DLD1 (cell line): Measurements from ENCODE around the gene MGMT.

Experiments
- in situ Hi-C: cut with HindIII; loops from 2 replicates; pipeline ENCODE4 v1.10.0; 2017; ENCODE audit warnings: low sequenced_read_pairs

MGMT gene

GRCh38 chr10:129704786-129705525, 237.9 kb downstream of the MGMT start:
- in situ Hi-C loops: no loop called here

DNA sequence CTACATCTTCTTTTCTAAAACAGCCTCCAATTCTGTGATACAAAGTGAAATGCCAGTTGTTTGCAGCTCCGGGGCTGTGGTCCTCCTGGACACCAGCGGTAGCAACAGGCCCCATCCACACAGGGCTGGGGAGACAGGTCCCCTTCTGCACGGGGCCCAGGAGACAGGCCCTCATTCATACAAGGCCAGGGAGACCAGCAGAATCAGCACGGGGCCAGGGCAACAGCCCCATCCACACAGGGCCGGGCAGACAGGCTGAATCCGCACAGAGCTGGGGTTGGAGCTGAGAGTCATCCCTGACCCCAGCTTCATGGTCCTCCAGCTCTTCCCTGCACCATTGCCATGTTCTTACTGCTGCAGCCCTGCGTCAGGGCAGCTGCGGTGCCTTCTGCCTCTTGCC, 238.6 kb downstream of the MGMT start:
- in situ Hi-C loops: no loop called here

DNA sequence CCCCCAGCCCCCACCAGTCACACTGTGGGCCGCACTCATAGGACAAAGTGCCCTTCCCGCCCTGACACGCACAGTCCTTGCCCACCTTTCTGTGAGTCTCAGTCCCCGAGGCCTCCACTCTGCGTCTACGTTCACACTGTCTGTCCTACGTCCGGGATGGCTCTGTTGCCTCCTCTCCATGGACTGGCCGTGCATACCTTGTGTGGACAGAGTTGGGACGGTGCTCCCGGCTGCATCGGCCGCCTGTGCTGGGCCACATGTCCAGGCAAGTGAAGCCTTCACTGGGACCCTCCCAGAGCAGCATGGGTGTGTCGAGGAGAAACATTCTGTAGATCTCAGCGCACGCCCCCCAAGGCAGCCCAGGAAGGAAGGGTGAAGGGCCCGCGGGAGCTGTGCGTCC, 239.0 kb downstream of the MGMT start:
- in situ Hi-C loops: no loop called here

GRCh38 chr10:129706523-129706922, 239.5 kb downstream of the MGMT start:
- in situ Hi-C loops: no loop called here

DNA sequence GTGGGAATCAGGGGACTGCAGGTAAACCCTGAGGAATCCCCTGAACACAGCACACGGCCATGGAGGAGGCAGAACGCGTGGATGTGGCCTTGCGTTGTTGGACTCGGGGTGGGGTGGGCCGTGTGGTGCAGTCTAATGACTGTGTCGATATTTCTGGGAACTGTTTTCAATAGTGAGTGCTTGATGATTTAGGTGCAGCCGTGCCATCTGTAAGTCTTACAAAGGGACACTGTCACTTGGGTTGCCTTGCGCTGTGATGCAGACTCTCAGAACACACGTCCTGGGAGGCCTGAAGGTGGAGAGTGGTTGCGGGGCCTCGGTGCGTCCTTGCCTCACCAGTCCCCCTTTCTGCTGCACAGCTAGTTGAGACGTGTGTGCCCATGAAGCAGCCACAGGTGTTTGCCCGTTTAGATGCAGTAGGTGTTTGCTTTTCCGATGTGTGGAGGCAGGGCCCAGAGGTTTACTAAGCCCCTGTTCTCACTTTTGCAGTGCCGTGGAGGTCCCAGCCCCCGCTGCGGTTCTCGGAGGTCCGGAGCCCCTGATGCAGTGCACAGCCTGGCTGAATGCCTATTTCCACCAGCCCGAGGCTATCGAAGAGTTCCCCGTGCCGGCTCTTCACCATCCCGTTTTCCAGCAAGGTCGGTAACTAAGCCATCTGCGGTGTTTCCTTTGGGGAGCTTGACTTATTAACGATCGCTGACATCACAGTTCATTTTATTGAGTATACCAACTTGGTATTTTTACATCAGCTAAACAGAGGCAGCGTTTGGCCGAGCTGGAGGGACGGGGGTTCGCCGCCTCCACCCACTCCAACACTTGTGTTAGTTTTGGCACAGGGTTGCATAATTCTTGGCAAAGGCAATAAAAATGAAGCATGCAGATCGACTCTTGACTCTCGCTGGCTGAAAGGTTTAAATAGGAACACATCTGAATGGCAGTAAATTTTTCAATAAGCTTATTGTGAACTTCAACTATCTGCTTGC, 240.7 kb downstream of the MGMT start:
- in situ Hi-C loops: no loop called here

DNA sequence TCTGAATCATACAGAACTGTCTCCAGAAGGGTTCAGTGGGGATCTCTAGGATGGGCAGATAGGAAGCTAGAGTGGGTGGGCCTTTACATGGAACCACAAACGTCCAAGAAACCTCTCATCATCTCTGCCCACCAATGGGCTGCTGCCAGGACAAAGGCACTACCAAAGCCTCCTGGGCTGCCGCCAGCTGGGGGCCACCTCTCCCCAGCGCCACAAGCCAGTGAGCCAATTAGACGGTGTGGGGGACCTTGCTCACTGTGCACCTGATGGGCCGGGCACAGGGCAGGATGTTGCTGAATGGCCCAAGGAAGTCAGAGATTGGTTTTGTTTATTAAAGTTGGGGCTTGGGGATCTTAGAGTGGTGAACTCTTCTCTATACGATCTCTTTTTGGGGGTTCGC, 242.1 kb downstream of the MGMT start:
- in situ Hi-C loops: no loop called here

DNA sequence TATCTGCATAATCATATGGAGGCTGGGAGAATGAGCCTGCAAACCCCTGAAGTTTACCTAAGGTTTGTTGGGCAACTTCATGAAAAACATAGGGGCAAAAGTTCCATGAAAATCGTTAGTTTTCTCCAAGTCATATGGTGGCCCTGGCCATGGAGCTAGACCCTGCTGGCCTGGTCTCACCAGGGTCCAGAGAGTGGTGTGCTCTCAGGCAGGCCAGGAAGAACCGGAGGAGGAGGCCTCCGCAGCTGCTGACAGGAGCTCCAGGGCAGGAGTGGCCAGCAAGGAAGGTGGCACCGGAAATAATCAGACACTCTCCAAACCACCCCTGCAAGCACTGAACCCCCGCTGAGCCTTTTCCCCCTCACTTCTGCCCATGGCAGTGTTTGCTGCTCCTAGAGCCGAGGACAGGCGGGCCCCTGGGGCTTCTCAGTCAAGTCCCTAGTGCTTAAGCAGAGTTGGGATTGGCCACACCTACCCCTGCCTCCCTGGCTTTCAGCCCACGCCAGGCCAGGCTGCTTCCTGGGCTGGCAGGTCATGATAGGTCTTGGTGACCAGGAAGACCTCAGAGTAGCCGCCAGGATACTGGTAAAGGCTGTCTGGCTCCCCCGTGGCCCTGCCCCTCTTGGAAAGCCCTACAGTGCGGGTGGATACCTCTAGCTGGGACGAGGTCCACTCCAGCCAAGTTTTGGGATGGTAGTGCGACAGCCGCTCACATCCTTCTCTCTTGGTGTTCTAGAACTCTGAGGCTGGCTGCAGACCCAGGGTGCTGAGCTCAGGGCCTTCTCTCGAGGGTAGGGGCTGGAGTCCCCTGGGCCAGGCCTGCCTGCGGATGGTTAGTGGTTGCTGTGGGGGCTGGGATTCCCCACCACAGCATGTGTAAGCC, 242.8 kb downstream of the MGMT start:
- in situ Hi-C loops: no loop called here

DNA sequence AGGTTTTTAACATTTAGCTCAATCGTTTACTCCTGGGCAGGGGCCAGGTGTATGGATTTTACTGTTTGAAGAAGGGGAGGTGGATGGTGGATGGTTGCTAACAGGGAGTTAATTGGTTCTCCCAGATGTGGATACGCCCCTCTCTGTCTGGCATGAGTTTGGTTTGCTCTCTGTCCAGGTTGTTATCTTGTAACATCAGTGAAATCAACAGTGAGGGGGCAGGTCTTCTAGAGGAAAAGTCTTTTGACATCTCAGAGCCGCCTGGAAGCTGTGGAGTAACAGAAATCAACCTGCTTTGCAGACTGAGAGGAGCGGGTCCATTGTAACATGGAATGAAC, 243.4 kb downstream of the MGMT start:
- in situ Hi-C loops: no loop called here

DNA sequence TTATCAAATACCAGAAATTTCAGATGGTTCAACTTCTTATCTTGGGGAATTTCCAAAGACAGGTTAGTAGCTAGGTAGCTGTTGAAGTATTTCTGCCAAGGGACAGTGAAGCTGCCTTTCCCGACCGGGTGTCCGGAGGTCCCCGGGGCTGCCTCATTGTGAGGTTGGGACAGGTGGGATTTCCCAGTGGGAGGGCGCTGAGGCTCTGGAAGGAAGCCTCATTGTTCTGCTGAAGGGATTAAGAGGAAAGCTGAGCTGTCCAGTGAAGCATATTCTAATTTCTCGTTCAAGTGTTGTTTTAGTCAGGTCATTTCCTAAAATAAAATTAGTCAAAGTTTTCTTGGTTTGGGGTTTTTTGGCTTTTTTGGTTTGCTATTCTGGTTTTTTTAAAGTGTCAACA, 244.2 kb downstream of the MGMT start:
- in situ Hi-C loops: no loop called here

DNA sequence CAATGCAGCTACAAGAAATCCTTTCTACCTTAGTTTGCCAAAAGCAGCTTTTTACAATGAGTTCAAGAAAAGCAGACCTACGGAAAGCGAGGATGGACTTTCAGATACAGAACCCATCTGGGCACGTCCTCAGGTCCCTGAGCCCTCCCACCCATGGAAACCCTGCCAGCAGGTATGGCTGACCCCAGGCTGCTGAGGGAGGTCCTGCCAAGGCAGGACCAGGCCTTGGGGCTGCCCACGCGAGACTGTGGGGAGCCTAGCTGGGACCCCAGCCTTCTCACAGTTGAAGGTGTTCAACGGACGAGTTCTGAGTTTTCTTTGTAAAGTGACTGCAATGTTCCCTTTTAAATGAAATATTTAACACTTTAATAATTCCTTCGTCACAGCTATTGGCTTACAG, 245.0 kb downstream of the MGMT start:
- in situ Hi-C loops: no loop called here

DNA sequence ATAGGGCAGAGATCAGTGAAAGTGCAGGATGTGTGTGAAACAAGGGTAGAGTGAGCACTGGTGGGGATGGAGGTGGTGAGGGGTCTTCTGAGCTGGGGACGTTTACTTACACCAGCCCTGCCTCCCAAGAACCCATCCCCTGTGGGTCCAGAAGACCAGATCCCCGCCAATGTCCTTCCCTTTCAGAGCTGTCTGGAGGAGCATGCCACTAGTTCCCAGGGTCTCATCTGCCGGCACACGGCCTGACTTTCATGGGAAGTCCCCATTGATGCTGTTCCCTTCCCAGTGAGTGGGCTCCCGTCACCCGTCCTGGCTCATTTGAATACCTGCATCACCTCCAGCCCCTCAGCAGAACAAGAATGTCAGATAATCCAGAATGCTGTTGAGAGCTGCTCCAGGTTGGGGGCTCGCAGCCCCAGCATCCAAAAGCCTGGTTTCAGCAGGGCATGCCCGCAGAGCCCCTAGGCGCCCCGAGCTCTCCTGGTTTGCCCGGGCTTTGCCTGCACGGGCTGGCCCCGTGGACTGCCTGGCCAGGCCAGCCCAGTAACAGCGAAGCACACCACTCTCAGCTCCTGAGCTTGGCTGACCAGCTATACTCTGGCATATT, 246.7 kb downstream of the MGMT start:
- in situ Hi-C loops: no loop called here

GRCh38 chr10:129715805-129716204, 248.8 kb downstream of the MGMT start:
- in situ Hi-C loops: no loop called here

GRCh38 chr10:129716211-129716681, 249.2 kb downstream of the MGMT start:
- in situ Hi-C loops: no loop called here

DNA sequence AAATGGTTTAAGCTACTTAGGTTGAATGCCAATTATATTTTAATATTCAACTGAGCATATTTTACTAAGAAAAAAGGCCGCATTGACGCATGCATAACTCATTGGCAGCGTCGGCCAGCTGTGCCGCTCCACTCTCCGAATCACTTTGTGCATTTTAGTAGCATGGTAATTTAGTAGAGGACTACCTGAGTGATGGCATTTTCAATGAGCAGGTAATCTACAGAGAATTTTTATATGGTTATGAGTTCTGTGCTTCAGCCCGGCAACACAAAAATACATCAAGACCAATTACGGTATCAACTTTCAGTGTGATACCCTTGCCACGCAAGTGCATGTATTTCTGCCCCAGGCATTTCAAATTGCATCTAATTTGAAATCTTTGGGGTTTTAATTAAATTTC, 249.8 kb downstream of the MGMT start:
- in situ Hi-C loops: no loop called here

- in situ Hi-C loops: no loop called here
Observed at GRCh38 chr10:129717816-129718547, 250.9 kb downstream of the MGMT start.

DNA sequence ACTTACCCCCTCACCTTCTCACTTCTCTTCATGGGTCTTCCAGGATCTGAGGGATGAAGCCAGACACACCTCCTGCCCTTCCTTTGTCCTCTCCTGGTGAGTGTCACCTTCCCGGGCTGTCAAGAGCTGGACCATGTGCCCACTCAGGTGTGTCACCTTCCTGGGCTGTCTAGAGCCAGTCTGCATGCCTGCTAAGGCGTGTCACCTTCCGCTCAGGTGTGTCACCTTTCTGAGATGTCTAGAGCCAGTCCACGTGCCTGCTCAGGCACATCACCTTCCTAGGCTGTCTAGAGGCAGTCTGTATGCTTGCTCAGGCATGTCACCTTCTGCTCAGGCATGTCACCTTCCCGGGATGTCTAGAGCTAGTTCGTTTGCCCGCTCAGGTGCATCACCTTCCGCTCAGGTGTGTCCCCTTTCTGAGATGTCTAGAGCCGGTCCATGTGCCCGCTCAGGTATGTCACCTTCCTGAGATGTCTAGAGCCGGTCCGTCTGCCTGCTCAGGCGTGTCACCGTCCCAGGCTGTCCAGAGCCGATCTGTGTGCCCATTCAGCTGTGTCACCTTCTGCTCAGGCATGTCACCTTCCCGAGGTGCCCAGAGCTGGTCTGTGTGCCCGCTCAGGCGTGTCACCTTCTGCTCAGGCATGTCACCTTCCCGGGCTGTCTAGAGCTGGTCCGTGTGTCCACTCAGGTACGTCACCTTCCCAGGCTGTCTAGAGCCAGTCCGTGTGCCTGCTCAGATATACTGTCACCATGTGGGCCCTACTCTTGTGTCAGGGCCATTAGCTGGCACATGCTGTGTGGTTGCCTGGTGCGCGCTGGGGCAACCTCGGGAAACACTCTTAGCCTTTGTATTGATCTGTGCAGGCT, 251.7 kb downstream of the MGMT start:
- in situ Hi-C loops: no loop called here

DNA sequence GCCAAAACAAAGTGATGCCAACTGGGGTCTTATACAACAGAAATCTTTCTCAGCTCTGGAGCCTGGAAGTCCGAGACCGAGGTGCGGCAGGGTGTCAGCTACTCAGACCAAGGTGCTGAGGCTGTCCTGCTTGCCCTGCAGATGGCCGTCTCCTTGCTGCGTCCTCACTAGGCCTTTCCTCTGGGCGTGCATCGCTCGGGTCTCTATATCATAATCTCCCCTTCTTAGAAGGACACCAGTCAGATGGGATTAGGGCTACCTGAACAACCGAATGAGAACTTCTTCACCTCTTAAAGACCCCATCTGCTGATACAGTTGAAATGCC, 252.3 kb downstream of the MGMT start:
- in situ Hi-C loops: no loop called here

GRCh38 chr10:129719889-129720590, 253.0 kb downstream of the MGMT start:
- in situ Hi-C loops: no loop called here

- in situ Hi-C loops: no loop called here
Observed at GRCh38 chr10:129725011-129725410, 258.0 kb downstream of the MGMT start.
